ENCODE data around the gene KSR1. TPM values are rescaled to one million over a fixed set of nuclear protein-coding genes. Genes with fewer than 3 reads are reported as not detected.
"Not testable (repeated sequence)": the region's sequence is repeated elsewhere in the genome, so short reads cannot be mapped to it uniquely, and the experiment has no call there.

KSR1 gene
- 10 to 100 TPM; 17.7 to 77.0 (median 34.6) TPM for total RNA-seq

GRCh38 chr17:27455914-27456680 is at the start of gene KSR1:
Gene KSR1, plus strand, starts transcription at chr17:27456448. Its CDS starts 196 bp downstream, at chr17:27456644.
- DNase-seq, result peak; percentile 76 to 80
- no peaks in the 10 kb centered on the region for H3K9me3 ChIP-seq
- intact Hi-C loops (cut with DNase I; ENCODE audit: low total_unique reads), result no loop called here
- H3K4me1 ChIP-seq, result peaks cover 0 to 14% of the 10 kb centered on the region in 2 donors
- peak within 1 kb of the TSS; percentile 92 to 97 for H3K27ac ChIP-seq
- TF ChIP-seq POLR2A (IDR thresholded peaks at IDR 0.05) (peak; percentile 79 to 89), CTCF (IDR thresholded peaks at IDR 0.05) (peak; percentile 46 to 63 (median 52))
- no peaks in the 10 kb centered on the region for H3K36me3 ChIP-seq
- no peaks in the 10 kb centered on the region for H3K27me3 ChIP-seq
- peak within 1 kb of the TSS; percentile 58 to 78 for H3K4me3 ChIP-seq

- H3K4me3 ChIP-seq, result no peak overlapping the region
- H3K27me3 ChIP-seq, result no peaks in the 10 kb centered on the region
- H3K4me1 ChIP-seq, result no peaks in the 10 kb centered on the region
- no peaks in the 10 kb centered on the region for H3K9me3 ChIP-seq
- intact Hi-C loops (cut with DNase I; ENCODE audit: low total_unique reads), result no loop called here
- no peaks in the 10 kb centered on the region for H3K36me3 ChIP-seq
- DNase-seq, result no peak
- TF ChIP-seq CTCF (IDR thresholded peaks at IDR 0.05) (no peak), POLR2A (IDR thresholded peaks at IDR 0.05) (no peak)
- no peak overlapping the region for H3K27ac ChIP-seq
Measured at GRCh38 chr17:27407916-27408864, 48.1 kb upstream of the KSR1 start.

GRCh38 chr17:27408891-27409290 is 47.4 kb upstream of the KSR1 start:
- no peak overlapping the region for H3K27ac ChIP-seq

GRCh38 chr17:27412158-27412557 is 44.1 kb upstream of the KSR1 start:
- H3K4me1 ChIP-seq; H3K9me3 ChIP-seq; DNase-seq; intact Hi-C loops (cut with DNase I; ENCODE audit: low total_unique reads); H3K27ac ChIP-seq; H3K4me3 ChIP-seq; H3K27me3 ChIP-seq; H3K36me3 ChIP-seq: not testable (repeated sequence)

More at GRCh38 chr17:27408891-27409290, 47.4 kb upstream of the KSR1 start:
- Histone ChIP-seq H3K4me3 (no peak overlapping the region), H3K4me1 (no peaks in the 10 kb centered on the region), H3K27me3 (no peaks in the 10 kb centered on the region), H3K9me3 (no peaks in the 10 kb centered on the region), H3K36me3 (no peaks in the 10 kb centered on the region)
- no peak for TF ChIP-seq POLR2A (IDR thresholded peaks at IDR 0.05)
- TF ChIP-seq CTCF (IDR thresholded peaks at IDR 0.05), result no peak
- intact Hi-C loops (cut with DNase I; ENCODE audit: low total_unique reads), result no loop called here
- no peak for DNase-seq

- no peaks in the 10 kb centered on the region for H3K4me1 ChIP-seq
- H3K36me3 ChIP-seq, result no peaks in the 10 kb centered on the region
- no peaks in the 10 kb centered on the region for H3K9me3 ChIP-seq
- no peak overlapping the region for H3K27ac ChIP-seq
- no peak for DNase-seq
- H3K4me3 ChIP-seq, result no peak overlapping the region
- TF ChIP-seq POLR2A (IDR thresholded peaks at IDR 0.05) (no peak), CTCF (IDR thresholded peaks at IDR 0.05) (no peak)
- no peaks in the 10 kb centered on the region for H3K27me3 ChIP-seq
- intact Hi-C loops (cut with DNase I; ENCODE audit: low total_unique reads), result no loop called here
Measured at GRCh38 chr17:27413315-27413714, 42.9 kb upstream of the KSR1 start.

Measured in uterus (tissue), 4 donors.